ENCODE data around the gene MAML3. TPM values are rescaled to one million over a fixed set of nuclear protein-coding genes. Genes with fewer than 3 reads are reported as not detected.
A peak's percentile ranks its signal among the peaks of the same experiment; 100 is the strongest.

Gene MAML3
- total RNA-seq, 6 experiments from 2014 or later = 1.2 to 1.9 (median 1.6) TPM

DNA sequence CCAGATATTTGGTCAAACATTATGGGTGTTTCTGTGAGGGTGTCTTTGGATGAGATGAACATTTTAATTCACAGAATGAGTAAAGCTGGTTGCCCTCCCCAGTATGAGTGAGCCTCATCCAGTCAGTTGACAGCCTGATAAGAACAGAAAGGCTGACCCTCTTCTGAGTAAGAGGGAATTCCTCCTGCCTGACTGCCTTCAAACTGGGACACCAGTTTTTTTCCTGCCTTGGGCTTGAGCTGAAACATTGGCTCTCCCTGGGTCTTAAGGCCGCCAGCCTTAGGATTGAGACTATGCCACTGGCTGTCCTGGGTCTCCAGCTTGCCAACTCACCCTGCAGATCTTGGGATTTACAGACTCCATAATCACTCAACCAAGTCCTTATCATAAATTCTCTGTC is 14.5 kb upstream of the MAML3 start:
- no peaks in the 10 kb centered on the region for H3K36me3 Mint-ChIP-seq (ENCODE audit: low read depth)
- H3K27ac Mint-ChIP-seq = no peak overlapping the region
- H3K4me1 Mint-ChIP-seq (ENCODE audit: low read depth) = peaks cover 4% of the 10 kb centered on the region
- no peak for DNase-seq
- TF ChIP-seq, protein P1, sequence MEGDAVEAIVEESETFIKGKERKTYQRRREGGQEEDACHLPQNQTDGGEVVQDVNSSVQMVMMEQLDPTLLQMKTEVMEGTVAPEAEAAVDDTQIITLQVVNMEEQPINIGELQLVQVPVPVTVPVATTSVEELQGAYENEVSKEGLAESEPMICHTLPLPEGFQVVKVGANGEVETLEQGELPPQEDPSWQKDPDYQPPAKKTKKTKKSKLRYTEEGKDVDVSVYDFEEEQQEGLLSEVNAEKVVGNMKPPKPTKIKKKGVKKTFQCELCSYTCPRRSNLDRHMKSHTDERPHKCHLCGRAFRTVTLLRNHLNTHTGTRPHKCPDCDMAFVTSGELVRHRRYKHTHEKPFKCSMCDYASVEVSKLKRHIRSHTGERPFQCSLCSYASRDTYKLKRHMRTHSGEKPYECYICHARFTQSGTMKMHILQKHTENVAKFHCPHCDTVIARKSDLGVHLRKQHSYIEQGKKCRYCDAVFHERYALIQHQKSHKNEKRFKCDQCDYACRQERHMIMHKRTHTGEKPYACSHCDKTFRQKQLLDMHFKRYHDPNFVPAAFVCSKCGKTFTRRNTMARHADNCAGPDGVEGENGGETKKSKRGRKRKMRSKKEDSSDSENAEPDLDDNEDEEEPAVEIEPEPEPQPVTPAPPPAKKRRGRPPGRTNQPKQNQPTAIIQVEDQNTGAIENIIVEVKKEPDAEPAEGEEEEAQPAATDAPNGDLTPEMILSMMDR (IDR thresholded peaks at IDR 0.05) = no peak
- no peaks in the 10 kb centered on the region for H3K9me3 Mint-ChIP-seq
- no peaks in the 10 kb centered on the region; the same call in 1 of the 2 replicates for H3K27me3 Mint-ChIP-seq (ENCODE audit: insufficient read depth)
- no peak overlapping the region for H3K4me3 Mint-ChIP-seq

DNA sequence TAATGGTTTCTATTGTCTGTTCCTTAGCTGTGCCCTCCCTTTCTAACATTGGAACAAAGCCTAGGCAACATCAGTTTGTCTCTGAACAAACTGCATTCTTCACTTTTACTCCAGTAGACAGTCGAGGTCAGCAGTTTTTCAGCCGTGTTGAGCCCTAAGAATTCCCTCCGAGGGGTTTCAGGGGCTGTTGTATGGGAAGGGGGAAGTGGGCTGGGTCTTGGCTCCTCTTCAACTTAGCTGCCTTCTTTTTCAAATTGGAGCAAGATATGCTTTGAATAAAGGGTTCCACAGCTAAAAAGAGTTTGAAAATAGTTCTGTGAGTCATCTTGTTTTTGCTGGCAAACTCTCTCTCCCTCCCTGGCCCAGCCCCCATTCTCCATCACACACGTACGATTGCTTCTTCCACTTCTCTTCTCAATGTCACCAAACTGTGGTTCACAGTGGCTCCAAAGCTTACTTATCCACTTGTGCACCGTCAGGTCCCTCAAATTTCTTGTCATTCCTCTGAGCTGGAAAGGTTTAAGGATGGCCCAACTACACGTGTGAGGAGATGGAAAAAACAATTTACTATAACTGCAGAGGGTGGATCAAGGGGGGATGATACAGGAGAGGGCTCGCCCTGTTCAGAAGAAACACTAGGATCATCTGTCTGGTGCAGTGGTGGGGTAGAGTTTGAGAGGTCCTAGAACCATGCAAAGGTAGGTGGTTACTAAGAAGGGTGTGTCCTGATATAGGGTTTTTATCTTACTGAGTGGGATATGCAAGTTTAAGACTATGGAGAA is 9.2 kb upstream of the MAML3 start:
- Mint-ChIP-seq H3K27me3 (ENCODE audit: insufficient read depth) (no peaks in the 10 kb centered on the region; the same call in 1 of the 2 replicates), H3K9me3 (no peaks in the 10 kb centered on the region), H3K4me3 (peak overlapping the region; percentile 70), H3K36me3 (ENCODE audit: low read depth) (no peaks in the 10 kb centered on the region), H3K4me1 (ENCODE audit: low read depth) (peaks cover 16% of the 10 kb centered on the region), H3K27ac (peak overlapping the region; percentile 60)
- TF ChIP-seq, protein P1 (IDR thresholded peaks at IDR 0.05) = no peak
- DNase-seq = no peak

DNA sequence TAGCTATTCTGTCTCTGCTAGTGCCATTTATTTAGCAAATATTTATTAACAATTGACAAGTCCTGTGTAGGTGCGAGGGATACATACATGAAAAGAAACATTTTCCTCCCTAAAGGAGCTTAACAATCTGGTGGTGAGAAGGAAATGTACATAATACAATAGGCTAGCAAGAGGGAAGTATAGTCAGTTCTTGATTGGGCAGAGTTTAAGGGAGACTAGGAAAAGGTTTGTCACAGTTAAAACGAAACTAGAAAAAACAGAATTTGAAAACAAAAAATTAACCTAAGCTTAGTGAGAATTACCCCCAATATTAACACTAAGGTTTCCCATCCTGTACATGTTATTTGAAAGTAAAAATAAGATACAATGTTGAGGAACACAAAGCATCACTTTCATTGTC is 8.6 kb upstream of the MAML3 start:
- H3K4me1 Mint-ChIP-seq (ENCODE audit: low read depth) = peaks cover 16% of the 10 kb centered on the region
- peak overlapping the region; percentile 60; the same call in 1 of the 2 replicates for H3K27ac Mint-ChIP-seq
- no peaks in the 10 kb centered on the region; the same call in 1 of the 2 replicates for H3K27me3 Mint-ChIP-seq (ENCODE audit: insufficient read depth)
- H3K36me3 Mint-ChIP-seq (ENCODE audit: low read depth) = no peaks in the 10 kb centered on the region
- TF ChIP-seq, protein P1 (IDR thresholded peaks at IDR 0.05) = no peak
- no peak for DNase-seq
- H3K9me3 Mint-ChIP-seq = no peaks in the 10 kb centered on the region
- peak overlapping the region; percentile 70 for H3K4me3 Mint-ChIP-seq

DNA sequence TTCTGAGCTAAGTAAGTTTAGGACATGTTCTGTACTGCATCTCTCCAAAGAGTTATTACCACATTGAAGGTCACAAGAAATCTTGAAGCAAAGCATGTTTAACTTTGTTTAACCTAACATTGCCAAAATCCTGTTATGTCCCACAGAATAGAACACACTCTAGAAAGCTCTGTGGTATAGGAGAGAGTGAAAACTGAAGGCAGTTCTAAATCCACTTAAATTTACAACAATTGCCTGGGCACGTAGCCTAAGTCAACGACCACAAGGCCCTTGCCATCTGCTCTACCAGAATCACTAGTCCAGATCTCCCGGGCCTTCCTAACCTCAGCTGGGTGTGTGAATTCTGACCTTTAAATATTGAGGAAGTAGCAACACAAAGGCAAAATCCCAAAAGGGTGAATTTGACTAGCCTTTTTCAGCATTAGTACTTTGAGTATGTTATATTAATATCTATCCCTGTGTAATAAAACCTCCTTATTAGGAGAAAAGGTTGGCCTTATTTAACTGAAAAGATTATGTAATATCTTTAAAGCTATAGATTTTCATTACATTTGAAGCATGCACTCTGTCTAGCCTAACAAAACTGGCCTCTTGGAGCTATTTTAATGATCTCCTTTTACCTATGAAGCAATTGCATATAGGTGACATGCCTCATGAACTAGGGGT is 4.5 kb upstream of the MAML3 start:
- Mint-ChIP-seq H3K27me3 (ENCODE audit: insufficient read depth) (no peaks in the 10 kb centered on the region), H3K36me3 (ENCODE audit: low read depth) (no peaks in the 10 kb centered on the region), H3K4me1 (ENCODE audit: low read depth) (peaks cover 20% of the 10 kb centered on the region), H3K4me3 (no peak overlapping the region), H3K27ac (no peak overlapping the region), H3K9me3 (no peaks in the 10 kb centered on the region)
- no peak for DNase-seq
- TF ChIP-seq, protein P1 (IDR thresholded peaks at IDR 0.05) = no peak

DNA sequence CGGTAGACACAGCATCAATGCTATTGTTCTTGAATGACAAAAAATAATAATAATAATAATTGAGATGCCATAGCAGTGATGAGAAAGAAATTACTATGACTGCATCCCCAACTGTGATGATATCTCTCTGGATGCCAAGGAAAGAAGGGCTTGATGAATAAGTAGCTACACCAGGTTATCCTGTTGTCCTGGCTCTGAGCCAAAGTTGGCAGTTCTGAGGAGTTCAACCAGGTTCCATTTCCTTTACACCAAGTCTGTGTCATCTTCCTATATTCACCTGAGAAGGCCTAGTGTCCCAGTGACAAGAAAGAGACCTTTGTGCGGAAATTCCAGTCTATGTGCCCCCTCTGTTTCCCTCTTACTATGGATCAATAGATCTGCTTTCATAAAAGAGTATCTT is 3.4 kb upstream of the MAML3 start:
- no peaks in the 10 kb centered on the region for H3K9me3 Mint-ChIP-seq
- H3K4me3 Mint-ChIP-seq = no peak overlapping the region
- TF ChIP-seq, protein P1 (IDR thresholded peaks at IDR 0.05) = no peak
- no peak for DNase-seq
- H3K27me3 Mint-ChIP-seq (ENCODE audit: insufficient read depth) = no peaks in the 10 kb centered on the region
- no peaks in the 10 kb centered on the region for H3K36me3 Mint-ChIP-seq (ENCODE audit: low read depth)
- peaks cover 9% of the 10 kb centered on the region for H3K4me1 Mint-ChIP-seq (ENCODE audit: low read depth)
- H3K27ac Mint-ChIP-seq = no peak overlapping the region

Data from HFFc6 (cell line).